ENCODE data around the gene PLAA. TPM values are rescaled to one million over a fixed set of nuclear protein-coding genes. Genes with fewer than 3 reads are reported as not detected.

Gene PLAA
- total RNA-seq, result 39.9 TPM

GRCh38 chr9:26946753-26947727 lies at the start of gene PLAA:
PLAA (minus strand) TSS chr9:26947242; CDS start chr9:26947045, 197 bp downstream.

GRCh38 chr9:26955921-26956859 lies 9.1 kb upstream of the PLAA start, which contains the start of gene IFT74:
IFT74 (plus strand) TSS chr9:26956412; CDS start chr9:26961968, 5,556 bp downstream.

GRCh38 chr9:26892251-26893029 lies 54.6 kb downstream of the PLAA start, which contains the start of gene CAAP1:
CAAP1 (minus strand) TSS chr9:26892802; CDS start chr9:26892715, 87 bp downstream.

Other genes starting within 250 kb of the PLAA start
- 26.6 TPM for gene CAAP1, start 54.4 kb downstream of the PLAA start, total RNA-seq
- 40.9 TPM for gene IFT74, start 9.2 kb upstream of the PLAA start, total RNA-seq
- gene LRRC19, start 58.4 kb upstream of the PLAA start, total RNA-seq, result not detected
- 20.5 TPM for gene TEK, start 162.0 kb upstream of the PLAA start, total RNA-seq

Measured in camera-type eye (tissue), 1 donor.